GM18511 (cell line): Measurements from ENCODE around the gene SCG3.
"Not testable (repeated sequence)": the region's sequence is repeated elsewhere in the genome, so short reads cannot be mapped to it uniquely, and the experiment has no call there.

ENCODE experiments used
- ATAC-seq: cut with Tn5 transposase; IDR thresholded peaks from one replicate; pipeline ENCODE4 v1.9.1; 2021; ENCODE audit warnings: mild to moderate bottlenecking, moderate library complexity; ENCODE audit not compliant: unreplicated experiment

The SCG3 gene

GRCh38 chr15:51681303-51681963 is at the start of gene SCG3:
TSS of gene SCG3 (plus strand) at chr15:51681503. CDS start at chr15:51681756, 253 bp downstream.
- no peak for ATAC-seq

- ATAC-seq: no peak
Observed at GRCh38 chr15:51634591-51635198, 46.6 kb upstream of the SCG3 start.

GRCh38 chr15:51641490-51642130 is 39.7 kb upstream of the SCG3 start:
- ATAC-seq: no peak

- no peak for ATAC-seq
Observed at GRCh38 chr15:51642696-51643095, 38.6 kb upstream of the SCG3 start.

GRCh38 chr15:51647128-51647562 is 34.2 kb upstream of the SCG3 start:
- no peak for ATAC-seq

GRCh38 chr15:51648101-51648500 is 33.2 kb upstream of the SCG3 start:
- not testable (repeated sequence) for ATAC-seq

GRCh38 chr15:51648643-51649042 is 32.7 kb upstream of the SCG3 start:
- ATAC-seq: not testable (repeated sequence)

GRCh38 chr15:51649659-51650521 is 31.4 kb upstream of the SCG3 start:
- ATAC-seq: peak; percentile 52

GRCh38 chr15:51652084-51652668 is 29.1 kb upstream of the SCG3 start:
- no peak for ATAC-seq

- ATAC-seq: not testable (repeated sequence)
Observed at GRCh38 chr15:51655401-51656057, 25.8 kb upstream of the SCG3 start.

- ATAC-seq: no peak
Observed at GRCh38 chr15:51658664-51659063, 22.6 kb upstream of the SCG3 start.

- no peak for ATAC-seq
Observed at GRCh38 chr15:51661072-51661471, 20.2 kb upstream of the SCG3 start.

- no peak for ATAC-seq
Observed at GRCh38 chr15:51667478-51667877, 13.8 kb upstream of the SCG3 start.

- no peak for ATAC-seq
Observed at GRCh38 chr15:51668446-51668845, 12.9 kb upstream of the SCG3 start.

GRCh38 chr15:51669381-51669780 is 11.9 kb upstream of the SCG3 start:
- no peak for ATAC-seq

- ATAC-seq: no peak
Observed at GRCh38 chr15:51672155-51672687, 9.1 kb upstream of the SCG3 start.

- ATAC-seq: no peak
Observed at GRCh38 chr15:51672913-51673857, 8.1 kb upstream of the SCG3 start.

- ATAC-seq: no peak
Observed at GRCh38 chr15:51675234-51675633, 6.1 kb upstream of the SCG3 start.

GRCh38 chr15:51677021-51677420 is 4.3 kb upstream of the SCG3 start:
- no peak for ATAC-seq
